BJ (cell line): ENCODE data around the gene CMAS. TPM values are rescaled to one million over a fixed set of nuclear protein-coding genes. Genes with fewer than 3 reads are reported as not detected.
"Not testable (repeated sequence)": the region's sequence is repeated elsewhere in the genome, so short reads cannot be mapped to it uniquely, and the experiment has no call there.

Experiments
- CTCF ChIA-PET: fragments of 350-600 bp; formaldehyde crosslinking; extraction: SDS; loops from one replicate; lab custom pipeline; 2021; ENCODE audit warnings: antibody characterized with exemption, inconsistent platforms; lab: Yijun Ruan, JAX
- POLR2A ChIA-PET: fragments of 300-600 bp; sonication (Branson Sonifier 250); formaldehyde crosslinking; extraction: SDS; loops from one replicate; lab custom pipeline; 2021; ENCODE audit warnings: antibody characterized with exemption; lab: Charles Lee
- DNase-seq: peaks from one replicate; pipeline ENCODE4 v3.0.0-alpha.2; 2011; ENCODE audit warnings: low read depth
- H3K27me3 ChIP-seq: 2 replicates; pipeline ENCODE4 v1.6.0; 2011; ENCODE audit warnings: low read length; ENCODE audit not compliant: control insufficient read depth, insufficient read depth
- H3K36me3 ChIP-seq: 2 replicates; pipeline ENCODE4 v1.5.1; 2011; ENCODE audit warnings: low read length; ENCODE audit not compliant: control insufficient read depth, insufficient read depth
- H3K4me3 ChIP-seq: 2 replicates; pipeline ENCODE4 v1.5.1; 2011; ENCODE audit warnings: low read depth, mild to moderate bottlenecking, control low read depth, low read length
- polyA minus RNA-seq: library from RNA; depleted of rRNA, polyadenylated mRNA; stranded (reverse); fragments of >200 nt; gene quantifications from 2 replicates; pipeline ENCODE4 v1.2.3, GENCODE V29; 2011; rRNA and poly(A)+ RNA removed
- polyA plus RNA-seq: library from polyadenylated mRNA; depleted of rRNA; stranded (reverse); fragments of >200 nt; gene quantifications from 2 replicates; pipeline ENCODE4 v1.2.3, GENCODE V29; 2011; rRNA removed
- TF ChIP-seq, protein P1 (sequence below): IDR thresholded peaks from 2 replicates; pipeline ENCODE4 v1.5.1; 2011; ENCODE audit warnings: low read depth, mild to moderate bottlenecking, control low read depth, inconsistent platforms, low read length, moderate library complexity; ENCODE audit not compliant: insufficient read depth

CMAS gene
- polyA plus RNA-seq (7.2 and 17.1 TPM in 2 replicates), polyA minus RNA-seq (2.0 and 2.1 TPM in 2 replicates)

GRCh38 chr12:22046090-22046967 is at the start of gene CMAS:
Gene CMAS (plus strand): TSS chr12:22046218. CDS start chr12:22046304, 86 bp downstream.
- POLR2A ChIA-PET = interaction anchor here (0.7 kb wide), 1 partner anchor 40 kb away, joined by 3 read pairs; no protein-coding TSS in a partner anchor
- CTCF ChIA-PET = interaction anchor here (1.0 to 1.1 kb wide), 2 partner anchors 42 to 56 kb away, joined by 3 read pairs; no protein-coding TSS in a partner anchor
- Histone ChIP-seq H3K27me3 (no peaks in the 10 kb centered on the region; the same call in 1 of the 2 replicates), H3K36me3 (no peaks in the 10 kb centered on the region), H3K4me3 (peak within 1 kb of the TSS; percentile 99)
- TF ChIP-seq, protein P1, sequence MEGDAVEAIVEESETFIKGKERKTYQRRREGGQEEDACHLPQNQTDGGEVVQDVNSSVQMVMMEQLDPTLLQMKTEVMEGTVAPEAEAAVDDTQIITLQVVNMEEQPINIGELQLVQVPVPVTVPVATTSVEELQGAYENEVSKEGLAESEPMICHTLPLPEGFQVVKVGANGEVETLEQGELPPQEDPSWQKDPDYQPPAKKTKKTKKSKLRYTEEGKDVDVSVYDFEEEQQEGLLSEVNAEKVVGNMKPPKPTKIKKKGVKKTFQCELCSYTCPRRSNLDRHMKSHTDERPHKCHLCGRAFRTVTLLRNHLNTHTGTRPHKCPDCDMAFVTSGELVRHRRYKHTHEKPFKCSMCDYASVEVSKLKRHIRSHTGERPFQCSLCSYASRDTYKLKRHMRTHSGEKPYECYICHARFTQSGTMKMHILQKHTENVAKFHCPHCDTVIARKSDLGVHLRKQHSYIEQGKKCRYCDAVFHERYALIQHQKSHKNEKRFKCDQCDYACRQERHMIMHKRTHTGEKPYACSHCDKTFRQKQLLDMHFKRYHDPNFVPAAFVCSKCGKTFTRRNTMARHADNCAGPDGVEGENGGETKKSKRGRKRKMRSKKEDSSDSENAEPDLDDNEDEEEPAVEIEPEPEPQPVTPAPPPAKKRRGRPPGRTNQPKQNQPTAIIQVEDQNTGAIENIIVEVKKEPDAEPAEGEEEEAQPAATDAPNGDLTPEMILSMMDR = no peak
- no peak for DNase-seq

GRCh38 chr12:21998295-21998694 is 47.7 kb upstream of the CMAS start:
- TF ChIP-seq, protein P1 = no peak
- no peak overlapping the region for H3K4me3 ChIP-seq
- no peaks in the 10 kb centered on the region for H3K27me3 ChIP-seq
- no peaks in the 10 kb centered on the region for H3K36me3 ChIP-seq
- POLR2A ChIA-PET = no interaction called here
- DNase-seq = no peak
- CTCF ChIA-PET = interaction anchor here (1.4 kb wide), 1 partner anchor 20 kb away, joined by 5 read pairs; no protein-coding TSS in a partner anchor

DNA sequence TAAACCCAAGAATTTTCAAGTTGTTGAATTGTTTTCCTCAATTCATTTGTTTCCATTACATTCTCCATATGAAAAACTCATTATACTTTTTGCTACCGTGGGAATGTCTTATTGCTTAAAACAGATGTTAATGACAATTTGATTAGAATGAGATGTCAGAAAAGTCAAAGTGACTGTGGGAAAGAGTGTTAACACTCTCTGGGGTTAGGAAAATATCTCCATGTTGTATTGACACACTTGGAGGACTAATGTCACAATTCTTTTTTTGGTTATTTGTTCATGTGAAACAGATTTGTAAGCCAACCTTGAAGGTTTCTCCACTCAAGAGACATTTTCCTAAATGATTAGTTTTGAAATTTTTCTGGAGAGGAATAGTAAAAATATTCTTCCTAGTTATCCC is 47.2 kb upstream of the CMAS start:
- DNase-seq = no peak
- Histone ChIP-seq H3K4me3 (no peak overlapping the region), H3K36me3 (no peaks in the 10 kb centered on the region), H3K27me3 (no peaks in the 10 kb centered on the region)
- CTCF ChIA-PET = no interaction called here
- POLR2A ChIA-PET = no interaction called here
- TF ChIP-seq, protein P1 = no peak

- CTCF ChIA-PET = interaction anchor here (0.9 kb wide), 1 partner anchor 16 kb away, joined by 3 read pairs; no protein-coding TSS in a partner anchor
Measured at GRCh38 chr12:22002430-22002829, 43.6 kb upstream of the CMAS start.

DNA sequence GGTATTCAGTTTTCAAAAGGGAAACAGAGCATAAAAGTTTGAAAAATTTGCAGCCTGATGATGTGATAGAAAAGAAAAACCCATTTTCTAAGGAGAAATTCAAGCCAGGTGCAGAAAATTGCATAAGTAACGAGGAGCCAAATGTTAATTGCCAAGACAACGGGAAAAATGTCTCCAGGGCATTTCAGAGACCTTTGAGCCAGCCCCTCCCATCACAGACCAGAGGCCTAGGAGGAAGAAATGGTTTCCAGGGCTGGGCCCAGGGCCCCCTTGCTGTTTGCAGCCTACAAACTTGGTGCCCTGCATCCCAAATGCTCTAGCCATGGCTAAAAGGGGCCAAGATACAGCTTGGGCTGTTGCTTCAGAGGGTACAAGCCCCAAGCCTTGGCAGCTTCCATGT is 38.2 kb upstream of the CMAS start:
- H3K4me3 ChIP-seq, POLR2A ChIA-PET, H3K27me3 ChIP-seq, H3K36me3 ChIP-seq, DNase-seq, CTCF ChIA-PET: not testable (repeated sequence)

More at GRCh38 chr12:22002430-22002829, 43.6 kb upstream of the CMAS start:
- POLR2A ChIA-PET = no interaction called here
- Histone ChIP-seq H3K36me3 (no peaks in the 10 kb centered on the region), H3K27me3 (no peaks in the 10 kb centered on the region), H3K4me3 (no peak overlapping the region)
- no peak for DNase-seq
- TF ChIP-seq, protein P1 = no peak
